Measurements from ENCODE around the gene MTHFD1L.

DNA sequence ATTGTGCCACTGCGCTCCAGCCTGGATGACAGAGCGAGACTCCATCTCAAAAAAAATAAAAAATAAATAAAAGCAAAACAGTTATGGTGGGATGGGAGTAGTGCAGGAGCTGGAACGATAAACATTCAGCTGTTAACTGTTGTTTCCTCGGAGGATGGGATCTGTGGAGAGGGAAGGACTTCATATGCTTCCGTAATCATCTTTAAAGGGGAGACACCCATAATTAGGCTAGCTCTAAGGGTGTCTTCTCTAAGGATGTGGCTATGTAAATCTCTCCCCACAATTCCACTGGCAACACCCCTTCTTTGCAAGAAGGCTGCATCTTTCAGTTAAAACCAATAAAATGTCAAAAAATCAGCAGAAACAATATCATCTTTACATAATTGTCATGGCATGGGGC lies 42.6 kb upstream of the MTHFD1L start:
- TF ChIP-seq CTCF (conservative IDR thresholded peaks at IDR 0.05 in 1 of 2, IDR thresholded peaks at IDR 0.05 in 1 of 2; ENCODE audit: extremely low read depth in 1 of 2, insufficient read depth in 1 of 2, low read depth in 1 of 2, low read length in 2 of 2) (no peak), EZH2 (IDR thresholded peaks at IDR 0.05; ENCODE audit: borderline replicate concordance, low read length) (no peak)

All from mammary epithelial cell (primary cell).